ENCODE results near the gene MCCC2.

GRCh38 chr5:71537687-71538086 is 49.5 kb upstream of the MCCC2 start:
- TF ChIP-seq POLR2A (IDR thresholded peaks at IDR 0.05; ENCODE audit: low read depth, low read length) (no peak), SPI1 (IDR thresholded peaks at IDR 0.05; ENCODE audit: low read depth, low read length) (no peak), TAF1 (IDR thresholded peaks at IDR 0.05; ENCODE audit: low read depth, low read length) (no peak), POLR2AphosphoS5 (IDR thresholded peaks at IDR 0.05; ENCODE audit: low read depth, low read length) (no peak), PAX5 (IDR thresholded peaks at IDR 0.05; ENCODE audit: insufficient read depth, low read length, severe bottlenecking) (no peak)

All from GM12891 (cell line).